ENCODE measurements around the gene SOHLH1. TPM values are rescaled to one million over a fixed set of nuclear protein-coding genes. Genes with fewer than 3 reads are reported as not detected.

SOHLH1 gene
- total RNA-seq, 1 experiment from 2014 or later = not detected

GRCh38 chr9:135665795-135666189 lies 33.5 kb downstream of the SOHLH1 start (continued):
- TF ChIP-seq, protein P1, sequence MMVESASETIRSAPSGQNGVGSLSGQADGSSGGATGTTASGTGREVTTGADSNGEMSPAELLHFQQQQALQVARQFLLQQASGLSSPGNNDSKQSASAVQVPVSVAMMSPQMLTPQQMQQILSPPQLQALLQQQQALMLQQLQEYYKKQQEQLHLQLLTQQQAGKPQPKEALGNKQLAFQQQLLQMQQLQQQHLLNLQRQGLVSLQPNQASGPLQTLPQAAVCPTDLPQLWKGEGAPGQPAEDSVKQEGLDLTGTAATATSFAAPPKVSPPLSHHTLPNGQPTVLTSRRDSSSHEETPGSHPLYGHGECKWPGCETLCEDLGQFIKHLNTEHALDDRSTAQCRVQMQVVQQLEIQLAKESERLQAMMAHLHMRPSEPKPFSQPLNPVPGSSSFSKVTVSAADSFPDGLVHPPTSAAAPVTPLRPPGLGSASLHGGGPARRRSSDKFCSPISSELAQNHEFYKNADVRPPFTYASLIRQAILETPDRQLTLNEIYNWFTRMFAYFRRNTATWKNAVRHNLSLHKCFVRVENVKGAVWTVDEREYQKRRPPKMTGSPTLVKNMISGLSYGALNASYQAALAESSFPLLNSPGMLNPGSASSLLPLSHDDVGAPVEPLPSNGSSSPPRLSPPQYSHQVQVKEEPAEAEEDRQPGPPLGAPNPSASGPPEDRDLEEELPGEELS (CRISPR knock-in tag; IDR thresholded peaks at IDR 0.05) = no peak
- TF ChIP-seq CREB1 (CRISPR knock-in tag; IDR thresholded peaks at IDR 0.05) (no peak), IRF2 (CRISPR knock-in tag; IDR thresholded peaks at IDR 0.05; ENCODE audit: borderline replicate concordance, low read depth) (no peak), GTF2I (CRISPR knock-in tag; conservative IDR thresholded peaks at IDR 0.05) (no peak)

DNA sequence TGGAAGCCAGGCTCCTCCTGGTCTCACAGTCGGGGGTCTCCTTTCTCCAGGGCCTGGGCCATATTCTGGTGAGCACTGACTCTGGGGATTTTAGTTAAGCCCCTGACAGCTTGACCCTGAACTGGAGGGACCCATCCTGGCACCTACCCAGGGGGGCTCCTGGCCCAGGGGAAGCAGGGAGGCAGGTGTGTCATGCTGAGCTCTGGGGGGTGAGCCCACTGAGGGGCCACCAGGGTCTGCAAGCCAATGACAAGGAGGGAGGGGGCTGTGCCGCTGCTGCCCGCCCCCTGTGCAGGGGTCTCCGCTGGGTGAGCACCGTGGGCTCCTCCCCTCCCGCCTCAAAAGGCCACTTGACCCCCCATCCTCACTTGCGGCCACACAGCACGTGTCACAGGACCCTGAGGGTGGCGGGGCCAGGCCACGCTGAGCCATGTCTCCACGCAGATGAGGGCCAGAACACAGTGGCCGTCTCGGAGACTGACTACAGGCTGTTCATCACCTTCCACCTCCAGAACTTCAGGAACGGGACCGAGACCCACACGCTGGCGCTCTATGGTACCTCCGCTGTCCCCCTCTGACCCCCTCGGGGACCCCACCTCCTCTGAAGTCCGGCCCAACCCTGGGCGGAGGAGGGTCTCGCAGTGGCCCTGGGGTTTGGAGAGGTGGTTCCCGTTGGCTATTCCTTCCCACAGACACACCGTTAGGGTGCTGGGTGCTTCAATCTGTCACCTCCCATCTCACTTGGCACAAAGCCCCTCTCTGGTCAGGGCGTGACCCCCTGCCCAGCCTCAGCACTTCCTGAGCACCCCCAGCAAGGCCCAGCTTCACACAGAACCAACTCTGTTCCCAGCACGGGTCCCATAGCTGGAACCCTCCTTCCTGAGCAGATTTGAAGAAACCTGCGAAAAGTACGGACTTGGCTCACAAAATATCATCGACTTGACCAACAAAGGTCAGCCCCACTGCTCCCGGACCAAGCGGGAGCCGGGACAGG lies 34.2 kb downstream of the SOHLH1 start:
- no peak overlapping the region for H3K27ac Mint-ChIP-seq
- DNase-seq (ENCODE audit: low spot score) (no peak), ATAC-seq (no peak)

More for the DNA sequence above, 34.2 kb downstream of the SOHLH1 start:
- POLR2A ChIA-PET = no interaction called here
- H3K4me3 Mint-ChIP-seq = no peak overlapping the region
- CTCF ChIA-PET = interaction anchor here (0.5 kb wide), 1 partner anchor 227 kb away, joined by 3 read pairs; no protein-coding TSS in a partner anchor
- peaks cover 14% of the 10 kb centered on the region for H3K9me3 Mint-ChIP-seq
- no peaks in the 10 kb centered on the region for H3K27me3 Mint-ChIP-seq (ENCODE audit: low read depth)
- H3K36me3 Mint-ChIP-seq = peaks cover 11% of the 10 kb centered on the region
- TF ChIP-seq, protein P2, sequence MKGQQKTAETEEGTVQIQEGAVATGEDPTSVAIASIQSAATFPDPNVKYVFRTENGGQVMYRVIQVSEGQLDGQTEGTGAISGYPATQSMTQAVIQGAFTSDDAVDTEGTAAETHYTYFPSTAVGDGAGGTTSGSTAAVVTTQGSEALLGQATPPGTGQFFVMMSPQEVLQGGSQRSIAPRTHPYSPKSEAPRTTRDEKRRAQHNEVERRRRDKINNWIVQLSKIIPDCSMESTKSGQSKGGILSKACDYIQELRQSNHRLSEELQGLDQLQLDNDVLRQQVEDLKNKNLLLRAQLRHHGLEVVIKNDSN (CRISPR knock-in tag; IDR thresholded peaks at IDR 0.05) = no peak
- TF ChIP-seq ATF2 (CRISPR knock-in tag; IDR thresholded peaks at IDR 0.05; ENCODE audit: borderline replicate concordance, low read depth) = no peak
- no peak for TF ChIP-seq HMGA2 (CRISPR knock-in tag; IDR thresholded peaks at IDR 0.05)
- no peak for TF ChIP-seq ZNF263 (CRISPR knock-in tag; IDR thresholded peaks at IDR 0.05; ENCODE audit: low read depth)
- no peak for TF ChIP-seq SMAD3 (CRISPR knock-in tag; IDR thresholded peaks at IDR 0.05; ENCODE audit: borderline replicate concordance)
- no peak for TF ChIP-seq FOXK1 (CRISPR knock-in tag; IDR thresholded peaks at IDR 0.05)
- TF ChIP-seq, protein P1 (CRISPR knock-in tag; IDR thresholded peaks at IDR 0.05) = no peak
- TF ChIP-seq, protein P3, sequence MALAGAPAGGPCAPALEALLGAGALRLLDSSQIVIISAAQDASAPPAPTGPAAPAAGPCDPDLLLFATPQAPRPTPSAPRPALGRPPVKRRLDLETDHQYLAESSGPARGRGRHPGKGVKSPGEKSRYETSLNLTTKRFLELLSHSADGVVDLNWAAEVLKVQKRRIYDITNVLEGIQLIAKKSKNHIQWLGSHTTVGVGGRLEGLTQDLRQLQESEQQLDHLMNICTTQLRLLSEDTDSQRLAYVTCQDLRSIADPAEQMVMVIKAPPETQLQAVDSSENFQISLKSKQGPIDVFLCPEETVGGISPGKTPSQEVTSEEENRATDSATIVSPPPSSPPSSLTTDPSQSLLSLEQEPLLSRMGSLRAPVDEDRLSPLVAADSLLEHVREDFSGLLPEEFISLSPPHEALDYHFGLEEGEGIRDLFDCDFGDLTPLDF (CRISPR knock-in tag; IDR thresholded peaks at IDR 0.05) = no peak
- TF ChIP-seq ZMAT4 (CRISPR knock-in tag; IDR thresholded peaks at IDR 0.05) = no peak
- TF ChIP-seq CREM (CRISPR knock-in tag; IDR thresholded peaks at IDR 0.05) = no peak
- TF ChIP-seq ZNF138 (CRISPR knock-in tag; conservative IDR thresholded peaks at IDR 0.05) = no peak
- TF ChIP-seq SMAD4 (CRISPR knock-in tag; IDR thresholded peaks at IDR 0.05) = no peak
- no peak for TF ChIP-seq RORB (CRISPR knock-in tag; IDR thresholded peaks at IDR 0.05)
- H3K4me1 Mint-ChIP-seq = peaks cover 6% of the 10 kb centered on the region

Measured in WTC11 (cell line).